VCaP (cell line): Measurements from ENCODE around the gene FANCD2OS.
A peak's percentile ranks its signal among the peaks of the same experiment; 100 is the strongest.
"Not testable (repeated sequence)": the region's sequence is repeated elsewhere in the genome, so short reads cannot be mapped to it uniquely, and the experiment has no call there.

Source experiments
- H3K27ac ChIP-seq: fragments of 450-650 bp; 2 replicates; pipeline ENCODE4 v1.5.1; 2017
- TF ChIP-seq, protein P1 (sequence below): fragments of 450-650 bp; conservative IDR thresholded peaks from 2 replicates; pipeline ENCODE4 v1.5.1; 2017; ENCODE audit warnings: mild to moderate bottlenecking, moderate library complexity

The FANCD2OS gene

DNA sequence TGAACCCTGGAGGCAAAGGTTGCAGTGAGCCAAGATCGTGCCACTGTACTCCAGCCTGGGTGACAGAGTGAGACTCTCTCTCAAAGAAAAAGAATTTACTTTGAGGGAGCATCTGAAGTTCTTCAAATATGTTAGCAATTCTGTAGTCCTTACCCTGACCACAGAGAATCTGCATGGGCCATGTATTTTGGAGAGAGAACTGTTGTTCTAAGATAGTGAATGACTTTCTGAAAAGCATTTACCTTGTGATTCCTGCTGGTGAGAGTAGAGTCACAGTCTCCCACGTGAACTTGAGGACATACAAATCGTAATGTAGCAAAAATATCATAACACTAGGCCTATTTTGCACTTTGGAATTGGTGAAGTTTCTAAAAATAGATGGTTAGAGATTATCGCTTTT is 11.3 kb upstream of the FANCD2OS start:
- no peak overlapping the region for H3K27ac ChIP-seq
- TF ChIP-seq, protein P1, sequence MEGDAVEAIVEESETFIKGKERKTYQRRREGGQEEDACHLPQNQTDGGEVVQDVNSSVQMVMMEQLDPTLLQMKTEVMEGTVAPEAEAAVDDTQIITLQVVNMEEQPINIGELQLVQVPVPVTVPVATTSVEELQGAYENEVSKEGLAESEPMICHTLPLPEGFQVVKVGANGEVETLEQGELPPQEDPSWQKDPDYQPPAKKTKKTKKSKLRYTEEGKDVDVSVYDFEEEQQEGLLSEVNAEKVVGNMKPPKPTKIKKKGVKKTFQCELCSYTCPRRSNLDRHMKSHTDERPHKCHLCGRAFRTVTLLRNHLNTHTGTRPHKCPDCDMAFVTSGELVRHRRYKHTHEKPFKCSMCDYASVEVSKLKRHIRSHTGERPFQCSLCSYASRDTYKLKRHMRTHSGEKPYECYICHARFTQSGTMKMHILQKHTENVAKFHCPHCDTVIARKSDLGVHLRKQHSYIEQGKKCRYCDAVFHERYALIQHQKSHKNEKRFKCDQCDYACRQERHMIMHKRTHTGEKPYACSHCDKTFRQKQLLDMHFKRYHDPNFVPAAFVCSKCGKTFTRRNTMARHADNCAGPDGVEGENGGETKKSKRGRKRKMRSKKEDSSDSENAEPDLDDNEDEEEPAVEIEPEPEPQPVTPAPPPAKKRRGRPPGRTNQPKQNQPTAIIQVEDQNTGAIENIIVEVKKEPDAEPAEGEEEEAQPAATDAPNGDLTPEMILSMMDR = no peak

DNA sequence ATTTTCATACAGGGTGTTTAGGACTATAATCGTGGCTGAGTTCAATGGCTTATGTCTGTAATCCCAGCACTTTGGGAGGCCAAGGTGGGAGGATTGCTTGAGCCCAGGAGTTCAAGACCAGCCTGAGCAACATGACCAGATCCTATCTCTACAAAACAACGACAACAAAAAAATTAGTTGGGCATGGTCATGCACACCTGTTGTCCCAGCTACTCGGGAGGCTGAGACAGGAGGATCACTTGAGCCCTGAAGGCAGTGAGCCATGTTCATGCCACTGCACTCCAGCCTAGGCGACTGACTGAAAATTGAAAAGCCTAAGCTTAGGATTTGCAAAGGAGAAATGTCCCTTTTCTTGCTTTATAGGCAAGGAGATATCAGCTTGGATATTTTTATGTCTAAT is 8.9 kb upstream of the FANCD2OS start:
- TF ChIP-seq, protein P1 = no peak
- peak overlapping the region; percentile 74; the same call in 1 of the 2 replicates for H3K27ac ChIP-seq

DNA sequence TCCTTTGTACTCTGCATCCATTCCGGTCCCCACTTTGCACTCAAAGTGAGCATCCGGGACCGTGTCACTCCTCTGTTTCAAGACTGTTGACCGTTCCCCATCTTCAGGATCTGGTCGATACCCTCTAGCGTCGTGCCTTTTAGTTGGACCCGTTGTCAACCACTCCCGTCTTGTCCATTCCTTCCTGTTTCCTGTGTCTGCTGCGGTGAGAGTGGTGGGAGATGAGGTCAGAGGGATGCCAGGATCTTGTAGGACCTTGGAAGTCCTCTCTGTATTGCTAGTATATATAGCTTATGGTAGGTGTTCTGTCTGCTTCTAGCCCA is 8.0 kb upstream of the FANCD2OS start:
- peak overlapping the region; percentile 74 for H3K27ac ChIP-seq
- TF ChIP-seq, protein P1 = no peak

DNA sequence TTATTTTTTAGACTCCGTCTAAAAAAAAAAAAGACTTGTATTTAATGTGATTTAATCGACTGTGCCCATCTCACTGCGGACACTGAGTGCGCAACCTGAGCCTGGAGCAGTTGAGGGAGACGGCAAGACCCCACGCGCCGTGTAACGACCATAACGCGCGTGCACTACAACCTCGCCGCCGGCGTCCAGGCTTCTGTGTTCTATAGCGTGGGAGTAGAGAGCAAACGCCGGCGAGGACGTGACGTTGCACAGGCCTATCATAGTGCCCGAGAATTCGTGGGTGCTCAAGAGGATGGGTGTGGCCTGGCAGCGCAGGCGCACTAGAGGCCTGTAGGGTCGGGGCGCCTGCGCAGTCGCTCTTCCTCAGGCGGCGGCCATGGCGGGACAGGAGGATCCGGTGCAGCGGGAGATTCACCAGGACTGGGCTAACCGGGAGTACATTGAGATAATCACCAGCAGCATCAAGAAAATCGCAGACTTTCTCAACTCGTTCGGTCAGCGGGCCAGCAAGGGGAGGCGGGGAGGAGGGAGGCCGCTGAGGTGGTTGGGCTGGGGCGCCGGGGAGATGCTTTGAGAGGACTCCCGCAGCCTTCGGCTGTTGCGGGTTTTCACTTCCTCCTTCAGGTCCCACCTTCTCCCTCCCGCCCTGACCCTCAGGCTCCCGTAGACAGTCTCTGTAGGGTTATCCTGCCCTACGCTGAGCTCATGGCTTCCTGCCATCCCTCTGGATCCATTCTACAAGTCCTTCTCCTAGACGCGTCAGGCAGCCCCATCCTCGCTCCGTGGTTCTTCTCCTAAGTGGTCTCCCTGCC is 7.5 kb upstream of the FANCD2OS start, which contains the start of gene BRK1:
BRK1 (plus strand) TSS at position 350 of the 812 bp plus-strand sequence; CDS start at position 377, 27 bp downstream.
- TF ChIP-seq, protein P1 = no peak
- peak within 1 kb of the TSS; percentile 74 for H3K27ac ChIP-seq

DNA sequence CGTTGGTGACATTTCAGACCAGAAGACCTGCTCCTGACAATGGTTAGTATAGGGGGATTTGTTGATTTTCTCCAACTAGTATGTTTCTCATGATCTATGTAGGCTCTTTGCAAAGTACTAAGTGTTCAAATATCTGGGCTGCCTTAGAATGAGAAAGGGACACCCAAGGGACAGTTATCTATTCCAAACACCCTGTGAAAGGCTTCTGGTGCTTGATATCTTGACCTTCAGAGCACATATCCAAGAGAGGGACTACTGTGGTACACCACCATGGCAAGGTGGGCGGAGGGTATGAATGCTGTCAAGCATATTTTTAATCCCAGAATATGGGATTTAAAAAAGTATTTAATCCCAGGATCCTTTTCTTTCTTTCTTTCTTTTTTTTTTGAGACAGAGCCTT is 1.1 kb downstream of the FANCD2OS start:
- no peak overlapping the region for H3K27ac ChIP-seq
- TF ChIP-seq, protein P1 = no peak

DNA sequence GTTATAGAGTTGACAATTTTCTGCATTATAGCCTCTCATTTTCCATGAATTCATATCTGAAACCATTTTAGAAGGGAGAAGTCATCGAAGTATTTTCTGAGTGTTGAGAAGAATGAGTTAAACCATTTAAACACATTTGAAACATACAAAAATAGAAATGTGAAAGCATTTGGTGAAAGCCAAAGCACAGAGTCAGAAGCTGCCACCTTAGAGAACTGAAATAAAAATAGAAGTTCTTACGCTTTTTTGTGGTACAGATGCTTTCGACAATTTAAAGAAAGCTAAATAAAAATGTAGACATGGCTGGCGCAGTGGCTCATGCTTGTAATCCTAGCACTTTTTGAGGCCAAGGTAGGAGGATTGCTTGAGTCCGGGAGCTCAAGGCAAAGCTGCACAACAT is 9.0 kb downstream of the FANCD2OS start:
- TF ChIP-seq, protein P1 = no peak
- no peak overlapping the region for H3K27ac ChIP-seq

DNA sequence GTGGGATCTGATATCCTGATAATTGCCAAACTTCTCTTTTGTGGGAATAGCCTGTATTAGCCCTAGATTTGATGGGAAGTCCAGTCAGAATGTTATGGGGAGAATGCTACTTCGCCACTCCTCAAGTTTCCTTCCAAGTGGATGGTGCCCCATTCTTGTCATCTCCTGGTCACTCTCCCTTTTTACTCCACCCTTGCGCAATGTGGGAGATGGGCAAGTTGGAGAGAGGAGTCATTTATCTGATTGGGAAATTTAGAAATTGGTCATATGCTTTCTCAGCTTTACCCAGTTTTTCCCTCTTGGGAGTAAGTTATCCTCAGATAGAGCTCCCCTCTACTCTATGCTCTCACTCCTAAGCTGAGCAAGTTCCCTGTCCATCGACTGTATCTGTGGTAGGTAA is 14.4 kb downstream of the FANCD2OS start:
- TF ChIP-seq, protein P1 = no peak
- H3K27ac ChIP-seq = no peak overlapping the region

DNA sequence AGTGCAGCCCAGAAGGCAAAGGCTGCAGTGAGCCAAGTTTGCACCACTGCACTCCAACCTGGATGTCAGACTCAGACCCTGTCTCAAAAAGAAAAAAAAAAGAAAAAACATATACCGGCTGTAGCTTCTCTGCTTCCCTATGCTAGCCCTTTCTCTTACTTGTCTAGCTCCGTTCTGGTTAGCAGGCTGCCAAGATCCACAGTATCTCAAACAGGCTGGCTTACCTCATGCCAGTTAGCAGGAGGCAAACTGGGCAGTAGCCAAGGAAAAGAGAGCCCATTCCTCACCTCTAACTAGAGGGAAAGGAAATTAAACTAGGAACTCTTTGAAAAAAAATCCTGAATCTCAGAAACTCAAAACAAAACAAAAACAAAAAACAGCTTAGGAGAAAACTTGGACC is 16.7 kb downstream of the FANCD2OS start:
- H3K27ac ChIP-seq = not testable (repeated sequence)

DNA sequence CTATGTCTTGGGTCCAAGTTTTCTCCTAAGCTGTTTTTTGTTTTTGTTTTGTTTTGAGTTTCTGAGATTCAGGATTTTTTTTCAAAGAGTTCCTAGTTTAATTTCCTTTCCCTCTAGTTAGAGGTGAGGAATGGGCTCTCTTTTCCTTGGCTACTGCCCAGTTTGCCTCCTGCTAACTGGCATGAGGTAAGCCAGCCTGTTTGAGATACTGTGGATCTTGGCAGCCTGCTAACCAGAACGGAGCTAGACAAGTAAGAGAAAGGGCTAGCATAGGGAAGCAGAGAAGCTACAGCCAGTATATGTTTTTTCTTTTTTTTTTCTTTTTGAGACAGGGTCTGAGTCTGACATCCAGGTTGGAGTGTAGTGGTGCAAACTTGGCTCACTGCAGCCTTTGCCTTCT is 17.3 kb downstream of the FANCD2OS start:
- H3K27ac ChIP-seq = not testable (repeated sequence)
